K562 (cell line): Measurements from ENCODE around the gene UIMC1. TPM values are rescaled to one million over a fixed set of nuclear protein-coding genes. Genes with fewer than 3 reads are reported as not detected.

Experiments
- ATAC-seq: fragments of 200-7000 bp; cut with Tn5 transposase; 3 replicates; pipeline ENCODE4 v1.9.1; 2020; ENCODE audit warnings: moderate library complexity
- BruUV-seq: library from RNA; stranded (reverse); fragments of 400-500 nt; replicated peaks from 2 replicates; lab custom pipeline; 2021; lab: Mats Ljungman, UMichigan
- CTCF ChIA-PET: fragments of 300-600 bp; formaldehyde crosslinking; extraction: SDS; loops from one replicate; lab custom pipeline; 2021; ENCODE audit warnings: low intra/inter-chr PET ratio; lab: Yijun Ruan, JAX
- POLR2A ChIA-PET: fragments of 300-600, 350-650 bp; sonication (Branson Sonifier 250); formaldehyde crosslinking; extraction: SDS; loops from one replicate; lab custom pipeline; 2021; ENCODE audit warnings: antibody characterized with exemption, inconsistent platforms; lab: Yijun Ruan, JAX
- DNase-seq, 4 experiments: peaks; one replicate each; pipeline versions ENCODE4 v3.0.0 to v3.0.0-alpha.2; 2011 to 2018; ENCODE audit warnings: low spot score in 3 of 4, mixed read lengths in 3 of 4; ENCODE audit errors: extremely low read depth in 1 of 4
- FAIRE-seq: peaks from 2 replicates; lab custom pipeline; 2011; peaks lifted over from hg19 to GRCh38; lab: Jason Lieb, UNC
- H2AFZ ChIP-seq: 2 replicates; pipeline ENCODE4 v1.6.0; 2011; ENCODE audit warnings: low read depth, low read length, control low read depth, inconsistent platforms
- H3K27ac ChIP-seq: fragments of 200-600 bp; 3 replicates; pipeline ENCODE4 v1.8.0; 2011; ENCODE audit warnings: low read depth, mild to moderate bottlenecking, control low read depth, inconsistent platforms, low read length, moderate library complexity, mixed read lengths; ENCODE audit errors: extremely low read depth
- H3K27me3 ChIP-seq, 2 experiments: fragments of 300-600 bp in 1 of 2; 2 replicates in 1 of 2; 3 replicates in 1 of 2; pipeline versions ENCODE4 v1.6.0 to v1.8.0; 2011; ENCODE audit warnings: inconsistent platforms in 2 of 2, low read length in 2 of 2, mild to moderate bottlenecking in 1 of 2, mixed read lengths in 1 of 2, moderate library complexity in 1 of 2; ENCODE audit not compliant: control insufficient read depth in 2 of 2, insufficient read depth in 2 of 2
- H3K36me3 ChIP-seq: fragments of 300-600 bp; 3 replicates; pipeline ENCODE4 v1.8.0; 2011; ENCODE audit warnings: mild to moderate bottlenecking, low read length, inconsistent platforms; ENCODE audit not compliant: control insufficient read depth, insufficient read depth
- H3K4me1 ChIP-seq, 2 experiments: fragments of 200-600 bp in 1 of 2; replicated peaks in 1 of 2; 2 replicates in 1 of 2; 3 replicates in 1 of 2; pipeline versions ENCODE4 v1.5.1 to v1.8.0; 2011; ENCODE audit warnings: inconsistent platforms in 2 of 2, low read length in 2 of 2, mild to moderate bottlenecking in 1 of 2, mixed read lengths in 1 of 2, moderate library complexity in 1 of 2; ENCODE audit not compliant: control insufficient read depth in 2 of 2, insufficient read depth in 2 of 2
- H3K4me2 ChIP-seq: 2 replicates; pipeline ENCODE4 v1.6.1; 2011; ENCODE audit warnings: low read length, control low read depth, inconsistent platforms, mixed read lengths; ENCODE audit not compliant: insufficient read depth
- H3K4me3 ChIP-seq: fragments of 200-600 bp; sonication (generic), shearing (Covaris generic); 2 replicates; pipeline ENCODE4 v1.5.1; 2016; ENCODE audit warnings: control low read depth, inconsistent platforms
- H3K79me2 ChIP-seq: fragments of 200-600 bp; 3 replicates; pipeline ENCODE4 v1.8.0; 2011; ENCODE audit warnings: low read length, inconsistent platforms; ENCODE audit not compliant: control insufficient read depth, insufficient read depth
- H3K9ac ChIP-seq, 2 experiments: 2 replicates each; pipeline versions ENCODE4 v1.6.0 to v1.6.1; 2011; ENCODE audit warnings: low read depth in 2 of 2, low read length in 2 of 2, control low read depth in 1 of 2, inconsistent platforms in 1 of 2, mild to moderate bottlenecking in 1 of 2, mixed read lengths in 1 of 2; ENCODE audit not compliant: insufficient read depth in 1 of 2
- H3K9me1 ChIP-seq: one replicate; pipeline ENCODE4 v1.6.0; 2011; ENCODE audit warnings: inconsistent platforms, mild to moderate bottlenecking, low read length, moderate library complexity; ENCODE audit not compliant: control insufficient read depth, insufficient read depth
- H3K9me3 ChIP-seq: replicated peaks from 2 replicates; pipeline ENCODE4 v1.5.1; 2011; ENCODE audit warnings: low read depth, low read length, inconsistent platforms; ENCODE audit not compliant: control insufficient read depth, insufficient read depth
- H4K20me1 ChIP-seq: replicated peaks from 2 replicates; pipeline ENCODE4 v1.6.1; 2011; ENCODE audit warnings: low read length, inconsistent platforms, mixed read lengths; ENCODE audit not compliant: control insufficient read depth, insufficient read depth
- CXXC5 ChIP-seq: fragments of 250-450 bp; sonication (Bioruptor Pico); IDR thresholded peaks from 2 replicates; pipeline ENCODE4 v1.8.0; 2022; ENCODE audit warnings: inconsistent platforms, mild to moderate bottlenecking, moderate library complexity
- ETV5 ChIP-seq: sonication (generic); formaldehyde crosslinking; IDR thresholded peaks from 2 replicates; pipeline ENCODE4 v1.4.0; 2020; ENCODE audit warnings: low read depth, mild to moderate bottlenecking, missing genetic modification reagents
- GTF2E2 ChIP-seq: fragments of 200-800 bp; sonication (Bioruptor generic); IDR thresholded peaks from 2 replicates; pipeline ENCODE4 v1.6.1; 2016; ENCODE audit warnings: missing genetic modification characterization, missing compliant biosample characterization
- JUNB ChIP-seq: fragments of 450-650 bp; formaldehyde crosslinking; conservative IDR thresholded peaks from 2 replicates; pipeline ENCODE4 v1.4.0; 2020; ENCODE audit warnings: mild to moderate bottlenecking
- POLR2G ChIP-seq: fragments of 200-400 bp; formaldehyde crosslinking; IDR thresholded peaks from 2 replicates; pipeline ENCODE4 v1.6.1; 2017; ENCODE audit warnings: low read depth, mild to moderate bottlenecking, antibody characterized with exemption, low read length, moderate library complexity
- ZNF143 ChIP-seq: sonication (generic); formaldehyde crosslinking; IDR thresholded peaks from 2 replicates; pipeline ENCODE4 v1.9.0; 2022; ENCODE audit warnings: mild to moderate bottlenecking, missing genetic modification reagents
- WGBS: fragments of 100-300 bp; shearing (Covaris generic); methylation state at CpG from one replicate; pipeline ENCODE4 v1.1.6; 2016; ENCODE audit warnings: low coverage, mixed read lengths; ENCODE audit not compliant: insufficient coverage; ENCODE audit errors: missing lambda C conversion rate; 5-methylcytosine and 5-hydroxymethylcytosine counted together
- in situ Hi-C: fragments of 300-500 bp; cut with MboI; formaldehyde crosslinking; loops from 4 replicates; pipeline ENCODE4 v1.15.0; 2018; ENCODE audit warnings: inconsistent platforms, mixed read lengths
- intact Hi-C: fragments of 100-400 bp; cut with micrococcal nuclease; formaldehyde crosslinking; loops from 2 replicates; pipeline ENCODE4 v1.14.2; 2022
- polyA plus RNA-seq, 8 experiments: library from polyadenylated mRNA; depleted of rRNA in 4 of 8; stranded (reverse) in 5 of 8; unstranded in 3 of 8; fragments of >200 nt; fragmentation: Nextera tagmentation in 2 of 8; fragmentation: Illumina TruSeq in 1 of 8; extraction: Ambion mirVana in 2 of 8; extraction: Trizol in 1 of 8; gene quantifications; 2 replicates each; pipeline versions ENCODE4 v1.2.1 to v1.2.3, GENCODE V29; 2011 to 2014; ENCODE audit warnings: inconsistent platforms in 1 of 8, missing spikeins in 1 of 8
- total RNA-seq, 7 experiments: library from RNA; depleted of rRNA in 6 of 7; stranded (reverse); fragments of >200 nt in 6 of 7; fragmentation: Illumina TruSeq in 2 of 7; extraction: Trizol in 2 of 7; gene quantifications; 2 replicates each; pipeline versions ENCODE4 v1.2.1 to v1.2.3, GENCODE V29; 2011 to 2021; ENCODE audit warnings: low replicate concordance in 1 of 7
- TF ChIP-seq, protein P1 (sequence below): sonication (generic); formaldehyde crosslinking; IDR thresholded peaks from 2 replicates; pipeline ENCODE4 v1.8.0; 2023; ENCODE audit warnings: mild to moderate bottlenecking, missing genetic modification reagents
- TF ChIP-seq, protein P2 (sequence below), 2 experiments: fragments of 200-800 bp in 1 of 2; sonication (Bioruptor generic) in 1 of 2; sonication (generic) in 1 of 2; formaldehyde crosslinking in 1 of 2; IDR thresholded peaks in 1 of 2; conservative IDR thresholded peaks in 1 of 2; 2 replicates each; pipeline versions ENCODE4 v1.5.0 to v1.6.1; 2016 to 2020; ENCODE audit warnings: missing compliant biosample characterization in 1 of 2, missing genetic modification characterization in 1 of 2, missing genetic modification reagents in 1 of 2

Gene UIMC1
- total and polyA plus RNA-seq, 9 of the 15 experiments (the other 6 are each of a cell fraction or from before 2014, with no cell fraction given): 14.9 to 51.7 (median 36.8) TPM

DNA sequence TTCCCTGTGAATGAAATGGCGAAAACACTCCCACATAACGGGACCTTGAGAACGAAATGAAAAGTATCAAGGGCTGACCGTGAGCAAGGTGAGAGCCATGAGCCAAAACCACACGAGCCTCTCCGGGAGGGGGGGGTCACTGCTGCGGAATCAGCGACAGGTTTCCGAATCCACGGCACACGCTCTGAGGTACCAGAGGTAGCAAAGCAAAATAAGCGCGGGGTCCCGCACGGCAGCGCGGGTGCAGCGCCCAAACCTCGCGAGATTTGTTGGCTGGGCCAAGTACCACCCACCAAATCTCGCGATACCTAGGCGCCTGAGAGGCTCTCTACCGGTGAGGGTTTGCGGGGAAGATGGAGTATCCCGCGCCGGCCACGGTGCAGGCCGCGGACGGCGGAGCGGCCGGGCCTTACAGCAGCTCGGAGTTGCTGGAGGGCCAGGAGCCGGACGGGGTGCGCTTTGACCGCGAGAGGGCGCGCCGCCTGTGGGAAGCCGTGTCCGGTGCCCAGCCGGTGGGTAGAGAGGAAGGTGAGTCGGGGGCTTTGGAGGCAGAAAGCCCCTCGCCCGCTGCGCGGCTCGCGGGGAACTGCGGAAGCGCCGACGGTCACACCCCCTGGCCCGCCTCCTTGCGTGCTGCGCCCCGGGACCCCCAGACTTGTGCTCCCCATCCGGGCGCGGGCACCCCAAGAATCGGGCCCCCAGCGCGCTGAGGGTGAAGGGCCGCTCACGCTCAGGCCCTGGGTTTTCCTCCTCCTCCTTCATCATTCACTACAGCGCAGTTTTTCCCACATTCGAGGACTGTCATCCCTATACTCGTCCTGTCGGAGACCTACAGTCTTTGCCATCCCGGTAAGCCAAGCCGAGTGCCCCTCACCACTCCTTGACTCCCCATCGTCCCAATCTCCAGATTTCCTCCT lies 16.1 kb upstream of the UIMC1 start, which contains the start of gene ZNF346:
Gene ZNF346 (plus strand): TSS at position 311 of the 917 bp plus-strand sequence. CDS start 43 bp downstream, at position 354.
- peaks cover 61% of the 10 kb centered on the region for H3K79me2 ChIP-seq
- no peaks in the 10 kb centered on the region for H3K9me3 ChIP-seq
- TSS peak; percentile 68 for BruUV-seq
- no peaks in the 10 kb centered on the region for H3K27me3 ChIP-seq
- peak within 1 kb of the TSS; percentile 88 for H3K27ac ChIP-seq
- peak within 1 kb of the TSS; percentile 90 for H3K4me3 ChIP-seq
- H3K9me1 ChIP-seq: no peaks in the 10 kb centered on the region
- H4K20me1 ChIP-seq: no peaks in the 10 kb centered on the region
- H2AFZ ChIP-seq: peak within 1 kb of the TSS; percentile 95
- H3K9ac ChIP-seq: peak within 1 kb of the TSS; percentile 84 to 92
- CTCF ChIA-PET: interaction anchor here (0.7 kb wide), 1 partner anchor 90 kb away, joined by 3 read pairs; no protein-coding TSS in a partner anchor
- WGBS: under 1% methylated on average over 56 of the region's 77 CpGs
- FAIRE-seq: peak; percentile 80
- intact Hi-C loops (loop anchor here (1.0 kb wide), 1 partner anchor 16 kb away; the partner anchor contains the start of gene UIMC1), in situ Hi-C loops (no loop called here)
- POLR2A ChIA-PET: interaction anchor here (0.6 to 1.5 kb wide), 12 partner anchors 8 to 1493 kb away, joined by 3 to 6 read pairs (median 3); partner anchors contain the start of genes FGFR4 and UIMC1
- peak; percentile 94 for ATAC-seq
- peak within 1 kb of the TSS; percentile 92 for H3K4me2 ChIP-seq
- peak; percentile 95 to 97 (median 96) for DNase-seq
- H3K4me1 ChIP-seq: peaks cover 24 to 25% of the 10 kb centered on the region in 2 experiments; a peak in 4 of 5 replicates
- peaks cover 24% of the 10 kb centered on the region for H3K36me3 ChIP-seq
- TF ChIP-seq CXXC5 (CRISPR knock-in tag) (peak; percentile 76), POLR2G (peak; percentile 99), JUNB (CRISPR knock-in tag) (no peak), ETV5 (peak; percentile 63; the same call in 1 of the 2 replicates), GTF2E2 (tag) (no peak), ZNF143 (CRISPR knock-in tag) (0 out of 2 replicates have a peak, but pooled peaks have one; percentile 49)
- TF ChIP-seq, protein P1, sequence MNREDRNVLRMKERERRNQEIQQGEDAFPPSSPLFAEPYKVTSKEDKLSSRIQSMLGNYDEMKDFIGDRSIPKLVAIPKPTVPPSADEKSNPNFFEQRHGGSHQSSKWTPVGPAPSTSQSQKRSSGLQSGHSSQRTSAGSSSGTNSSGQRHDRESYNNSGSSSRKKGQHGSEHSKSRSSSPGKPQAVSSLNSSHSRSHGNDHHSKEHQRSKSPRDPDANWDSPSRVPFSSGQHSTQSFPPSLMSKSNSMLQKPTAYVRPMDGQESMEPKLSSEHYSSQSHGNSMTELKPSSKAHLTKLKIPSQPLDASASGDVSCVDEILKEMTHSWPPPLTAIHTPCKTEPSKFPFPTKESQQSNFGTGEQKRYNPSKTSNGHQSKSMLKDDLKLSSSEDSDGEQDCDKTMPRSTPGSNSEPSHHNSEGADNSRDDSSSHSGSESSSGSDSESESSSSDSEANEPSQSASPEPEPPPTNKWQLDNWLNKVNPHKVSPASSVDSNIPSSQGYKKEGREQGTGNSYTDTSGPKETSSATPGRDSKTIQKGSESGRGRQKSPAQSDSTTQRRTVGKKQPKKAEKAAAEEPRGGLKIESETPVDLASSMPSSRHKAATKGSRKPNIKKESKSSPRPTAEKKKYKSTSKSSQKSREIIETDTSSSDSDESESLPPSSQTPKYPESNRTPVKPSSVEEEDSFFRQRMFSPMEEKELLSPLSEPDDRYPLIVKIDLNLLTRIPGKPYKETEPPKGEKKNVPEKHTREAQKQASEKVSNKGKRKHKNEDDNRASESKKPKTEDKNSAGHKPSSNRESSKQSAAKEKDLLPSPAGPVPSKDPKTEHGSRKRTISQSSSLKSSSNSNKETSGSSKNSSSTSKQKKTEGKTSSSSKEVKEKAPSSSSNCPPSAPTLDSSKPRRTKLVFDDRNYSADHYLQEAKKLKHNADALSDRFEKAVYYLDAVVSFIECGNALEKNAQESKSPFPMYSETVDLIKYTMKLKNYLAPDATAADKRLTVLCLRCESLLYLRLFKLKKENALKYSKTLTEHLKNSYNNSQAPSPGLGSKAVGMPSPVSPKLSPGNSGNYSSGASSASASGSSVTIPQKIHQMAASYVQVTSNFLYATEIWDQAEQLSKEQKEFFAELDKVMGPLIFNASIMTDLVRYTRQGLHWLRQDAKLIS (CRISPR knock-in tag): 0 out of 2 replicates have a peak, but pooled peaks have one; percentile 41
- TF ChIP-seq, protein P2, sequence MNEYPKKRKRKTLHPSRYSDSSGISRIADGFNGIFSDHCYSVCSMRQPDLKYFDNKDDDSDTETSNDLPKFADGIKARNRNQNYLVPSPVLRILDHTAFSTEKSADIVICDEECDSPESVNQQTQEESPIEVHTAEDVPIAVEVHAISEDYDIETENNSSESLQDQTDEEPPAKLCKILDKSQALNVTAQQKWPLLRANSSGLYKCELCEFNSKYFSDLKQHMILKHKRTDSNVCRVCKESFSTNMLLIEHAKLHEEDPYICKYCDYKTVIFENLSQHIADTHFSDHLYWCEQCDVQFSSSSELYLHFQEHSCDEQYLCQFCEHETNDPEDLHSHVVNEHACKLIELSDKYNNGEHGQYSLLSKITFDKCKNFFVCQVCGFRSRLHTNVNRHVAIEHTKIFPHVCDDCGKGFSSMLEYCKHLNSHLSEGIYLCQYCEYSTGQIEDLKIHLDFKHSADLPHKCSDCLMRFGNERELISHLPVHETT (CRISPR knock-in tag; conservative IDR thresholded peaks at IDR 0.05 in 1 of 2, IDR thresholded peaks at IDR 0.05 in 1 of 2): peak in 1 of 2 experiments; percentile 43; a peak in 1 of 4 replicates
